Activated CD8-positive, alpha-beta memory T cell treated with anti-CD3 and anti-CD28 coated beads for 4 hours (primary cell): ENCODE results near the gene TTC29.
"Not testable (repeated sequence)": the region's sequence is repeated elsewhere in the genome, so short reads cannot be mapped to it uniquely, and the experiment has no call there.

ENCODE experiments used
- DNase-seq, 2 donors: peaks; one replicate each; pipeline ENCODE4 v3.0.0-alpha.2; 2020; ENCODE audit warnings: low read depth in 2 of 2

Gene TTC29

DNA sequence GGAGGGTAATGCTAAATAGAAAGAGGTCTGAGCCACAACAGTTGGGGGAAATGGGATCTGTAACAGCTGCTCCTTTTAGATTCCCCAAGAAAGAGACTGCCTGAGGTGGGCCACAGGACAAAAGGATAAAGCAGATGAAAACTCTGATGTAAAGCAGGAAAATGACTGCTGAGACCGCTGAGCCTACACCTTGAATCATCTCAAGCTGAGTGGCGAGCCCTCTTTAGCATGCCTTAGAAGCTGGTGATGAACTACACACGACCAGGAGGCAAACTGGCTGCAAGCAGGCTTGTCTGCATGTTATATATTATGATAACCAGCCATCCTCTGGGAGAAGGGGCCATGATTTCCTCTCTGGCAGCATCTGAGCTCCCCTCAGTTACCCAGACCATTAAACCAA is 88.4 kb downstream of the TTC29 start:
- no peak for DNase-seq

DNA sequence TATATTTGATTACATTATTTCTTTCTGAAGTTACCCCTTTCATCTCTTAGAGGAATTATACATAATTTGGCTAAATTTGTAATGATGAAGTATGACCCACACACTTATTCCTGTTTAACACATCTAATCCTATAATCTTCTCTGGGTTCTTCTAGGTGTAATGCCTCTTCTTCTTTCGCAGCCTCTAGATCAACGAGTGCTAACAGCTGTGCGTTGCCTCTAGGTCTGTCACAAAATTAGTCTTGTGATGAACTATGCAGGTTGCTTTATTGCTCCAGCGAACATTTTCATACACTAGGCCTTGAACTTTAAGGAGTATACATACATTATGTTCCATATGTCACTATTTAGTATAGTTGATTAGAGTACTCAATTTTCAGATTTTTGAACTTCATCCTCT is 89.9 kb downstream of the TTC29 start:
- DNase-seq = no peak

DNA sequence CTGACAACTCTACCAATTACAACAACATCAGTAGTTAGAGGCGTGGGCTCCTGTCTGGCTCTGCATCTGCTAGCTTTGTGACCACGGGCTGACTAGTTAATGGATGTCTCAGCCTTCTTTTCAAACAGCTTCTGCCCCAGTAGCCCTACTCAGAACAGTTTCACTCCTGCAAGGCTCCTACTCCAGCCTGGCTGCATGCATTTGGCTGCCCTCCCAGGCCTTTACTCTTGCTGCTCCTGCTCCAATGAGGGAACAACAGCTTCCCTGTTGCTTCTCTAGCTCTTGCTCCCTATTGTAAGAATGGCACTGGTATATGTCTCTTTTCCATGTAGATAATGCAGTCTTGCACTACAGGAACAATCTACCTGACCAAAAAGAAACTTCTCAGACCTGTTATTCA is 93.3 kb downstream of the TTC29 start:
- no peak for DNase-seq

DNA sequence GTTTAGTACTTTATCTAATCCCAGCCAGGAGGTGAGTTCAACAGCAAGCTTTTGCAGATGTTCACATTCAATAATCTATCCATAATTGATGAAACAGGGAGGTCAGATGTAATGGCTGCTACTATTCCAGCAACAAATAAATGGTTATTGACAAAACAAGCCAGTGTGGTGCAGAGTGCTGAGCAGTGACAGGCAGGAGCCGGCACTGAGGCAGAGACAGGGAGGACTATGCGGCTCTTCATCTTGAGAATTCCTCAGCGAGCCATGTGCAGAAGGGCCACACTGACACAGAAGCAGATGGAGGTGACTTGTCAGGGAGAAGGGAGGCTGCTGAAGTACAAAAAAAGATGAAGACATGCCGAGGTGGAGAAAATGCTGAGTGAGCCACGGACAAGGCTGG is 98.3 kb downstream of the TTC29 start:
- no peak for DNase-seq

DNA sequence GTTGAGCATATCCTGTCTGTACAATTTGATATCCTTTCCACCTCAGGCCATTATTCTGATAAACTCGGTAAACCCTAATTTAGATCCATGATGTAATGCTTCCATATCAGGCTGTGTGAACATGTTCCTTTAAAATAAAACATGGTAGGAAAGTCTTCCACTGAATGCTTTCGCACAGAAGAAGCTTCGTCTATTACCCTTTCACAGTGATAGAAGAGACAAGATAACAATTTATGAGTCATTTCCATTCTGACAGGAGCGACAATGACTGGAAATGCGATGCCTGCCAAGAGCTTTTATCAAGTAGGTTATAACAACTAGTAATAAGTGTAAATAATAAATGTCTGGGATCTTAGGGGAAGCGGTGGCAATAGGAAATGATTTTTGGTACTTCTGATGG is 98.8 kb downstream of the TTC29 start:
- no peak for DNase-seq

DNA sequence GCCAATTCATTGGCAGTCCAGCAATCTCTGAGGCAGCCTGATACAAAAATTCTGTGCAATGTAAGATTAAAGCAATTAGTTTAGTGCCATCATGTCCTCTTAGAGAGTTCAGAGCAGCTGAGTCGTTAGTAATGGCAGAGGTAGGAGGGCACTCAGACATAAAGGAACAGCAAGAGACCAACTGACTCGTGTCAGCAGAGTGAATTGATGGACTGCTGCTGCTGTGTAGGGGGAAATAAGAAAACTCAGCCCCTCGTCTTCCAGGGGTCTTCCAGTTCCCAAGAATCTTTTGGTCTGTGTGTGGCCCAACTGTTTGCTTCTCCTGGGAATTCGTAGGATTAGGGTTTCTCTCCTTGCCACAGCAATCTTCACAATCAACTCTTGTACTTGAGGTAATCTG is 100.9 kb downstream of the TTC29 start:
- no peak for DNase-seq

DNA sequence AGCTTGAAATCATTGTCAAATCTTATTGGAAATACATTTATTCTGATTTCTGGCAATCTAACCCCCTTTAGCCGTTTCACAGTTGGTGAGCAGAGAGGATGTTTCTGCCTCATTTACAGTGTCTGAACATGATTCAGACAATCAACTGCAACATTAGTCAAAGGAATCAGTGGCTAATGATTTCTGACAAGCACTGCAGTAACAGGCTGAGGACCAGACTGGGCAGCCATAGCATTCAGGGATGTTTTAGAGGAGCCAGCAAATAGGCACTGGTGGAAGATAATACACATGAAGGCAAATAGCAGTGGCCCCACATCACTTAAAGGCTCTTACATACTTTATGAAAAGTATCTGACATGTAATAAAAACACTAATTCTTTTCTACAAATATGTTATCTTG is 102.8 kb downstream of the TTC29 start:
- DNase-seq = no peak

DNA sequence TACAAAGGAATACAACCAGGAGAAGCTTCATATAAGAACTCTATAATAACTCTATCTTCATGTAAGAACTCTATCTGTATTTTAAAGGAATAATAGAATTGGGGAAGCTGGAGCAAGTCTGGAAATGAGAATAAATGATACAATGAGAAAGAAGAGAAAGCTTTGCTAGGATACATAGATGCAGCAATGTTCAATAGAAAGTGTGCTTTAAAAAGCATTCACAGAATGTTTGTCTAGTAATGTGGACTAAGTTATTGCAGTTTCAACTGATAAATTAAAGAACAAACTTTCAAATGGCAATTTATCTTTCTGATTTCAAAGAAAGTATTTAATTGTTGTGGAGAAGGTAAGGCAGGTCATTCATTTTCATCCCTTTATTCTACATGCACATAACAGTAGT is 104.9 kb downstream of the TTC29 start:
- no peak for DNase-seq

DNA sequence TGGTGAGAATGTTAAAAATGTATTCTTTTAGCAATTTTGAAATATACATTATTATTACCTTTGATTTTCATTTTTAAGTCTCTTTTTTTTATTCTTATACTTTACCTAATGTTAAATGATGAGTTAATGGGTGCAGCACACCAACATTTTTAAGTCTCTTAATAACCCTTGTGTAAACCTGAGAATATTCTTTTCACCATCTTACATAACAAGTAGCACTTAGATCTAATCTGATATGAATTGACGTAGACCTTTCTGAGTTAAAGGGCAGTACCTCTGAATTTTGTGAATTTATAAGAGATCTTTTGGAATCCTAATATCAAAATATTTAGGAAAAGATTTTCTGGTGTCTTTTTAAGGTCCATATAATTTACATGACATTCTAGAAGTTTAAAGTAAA is 110.6 kb downstream of the TTC29 start:
- no peak for DNase-seq

DNA sequence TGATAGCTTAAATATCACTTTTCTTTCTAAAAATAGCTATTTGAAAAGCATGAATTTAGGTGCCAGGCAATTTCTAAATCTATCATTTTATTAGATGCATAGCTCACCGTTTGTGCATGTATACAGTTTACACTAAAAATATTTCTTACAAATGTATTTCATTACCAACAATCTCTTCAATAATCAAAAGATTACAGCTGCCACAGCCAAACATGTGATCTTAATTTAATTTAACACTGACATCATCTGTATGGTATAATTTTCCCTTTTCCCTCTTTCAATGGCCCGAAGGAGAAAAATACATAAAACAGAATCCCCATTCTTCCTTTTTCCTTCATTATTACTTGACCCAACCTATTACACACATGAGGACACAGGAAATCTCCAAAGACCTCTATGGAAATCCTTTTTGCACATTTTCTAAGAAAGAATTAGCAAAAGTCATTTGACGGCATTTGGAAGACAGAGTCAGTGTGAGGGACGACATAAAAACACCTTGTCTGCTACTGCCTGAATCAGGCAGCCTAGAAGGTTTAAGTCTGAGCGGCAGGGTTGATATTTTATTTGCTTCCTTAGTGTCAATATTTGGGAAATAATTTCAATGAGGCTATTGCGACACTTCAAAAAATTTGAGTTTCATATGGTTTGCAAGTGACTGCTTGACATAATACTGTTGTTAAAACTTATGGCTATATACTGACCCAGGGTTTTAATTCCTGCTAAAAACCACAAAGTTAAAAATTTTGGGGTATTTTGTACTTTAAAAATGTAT is 111.2 kb downstream of the TTC29 start:
- DNase-seq = no peak

DNA sequence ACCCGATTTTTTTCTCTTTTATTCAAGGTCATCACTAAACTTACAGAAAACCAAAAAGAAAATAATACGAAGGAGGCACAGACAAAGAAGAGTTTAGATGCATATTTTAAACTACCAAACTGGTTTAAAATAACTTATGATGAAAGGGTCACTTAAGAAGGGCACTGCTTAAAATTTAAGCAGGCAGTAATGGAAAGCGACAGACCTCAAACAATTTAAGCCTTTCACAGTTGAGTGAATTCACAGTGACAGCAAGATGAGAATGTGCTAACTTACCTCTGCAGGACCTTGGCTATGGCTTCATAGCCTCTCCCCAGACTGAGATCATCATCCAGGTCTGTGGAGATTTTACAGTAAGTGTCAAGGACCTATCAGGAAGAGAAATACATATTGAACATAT is 112.1 kb downstream of the TTC29 start:
- DNase-seq = no peak

DNA sequence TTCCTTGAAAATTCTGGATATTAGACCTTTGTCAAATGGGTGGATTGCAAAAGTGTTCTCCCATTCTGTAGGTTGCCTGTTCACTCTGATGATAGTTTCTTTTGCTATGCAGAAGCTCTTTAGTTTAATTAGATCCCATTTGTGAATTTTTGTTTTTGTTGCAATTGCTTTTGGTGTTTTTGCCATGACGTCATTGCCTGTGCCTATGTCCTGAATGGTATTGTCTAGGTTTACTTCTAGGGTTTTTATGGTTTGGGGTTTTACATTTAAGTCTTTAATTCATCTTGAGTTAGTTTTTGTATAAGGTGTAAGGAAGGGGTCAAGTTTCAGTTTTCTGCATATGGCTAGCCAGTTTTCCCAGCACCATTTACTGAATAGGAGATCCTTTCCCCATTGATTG is 122.7 kb downstream of the TTC29 start:
- DNase-seq = not testable (repeated sequence)

DNA sequence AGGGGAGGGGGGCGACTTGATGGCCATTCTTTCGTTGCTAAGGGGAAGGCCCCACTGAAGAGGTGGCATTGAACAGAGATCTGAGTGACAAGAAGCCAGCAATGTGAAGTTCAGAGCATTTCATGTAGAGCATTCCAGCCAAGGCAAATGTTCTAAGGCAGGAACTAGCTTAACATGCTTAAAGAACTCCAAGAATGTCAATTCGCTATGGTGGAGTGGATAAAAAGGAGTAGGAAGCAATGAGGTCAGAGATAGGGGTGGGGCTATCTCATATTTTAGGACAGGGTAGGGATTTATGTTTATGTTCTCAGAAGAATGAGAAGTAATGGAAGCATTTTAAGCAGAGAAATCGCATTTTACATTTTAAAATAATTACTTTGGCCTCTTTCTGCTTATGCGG is 130.9 kb downstream of the TTC29 start:
- DNase-seq = no peak

DNA sequence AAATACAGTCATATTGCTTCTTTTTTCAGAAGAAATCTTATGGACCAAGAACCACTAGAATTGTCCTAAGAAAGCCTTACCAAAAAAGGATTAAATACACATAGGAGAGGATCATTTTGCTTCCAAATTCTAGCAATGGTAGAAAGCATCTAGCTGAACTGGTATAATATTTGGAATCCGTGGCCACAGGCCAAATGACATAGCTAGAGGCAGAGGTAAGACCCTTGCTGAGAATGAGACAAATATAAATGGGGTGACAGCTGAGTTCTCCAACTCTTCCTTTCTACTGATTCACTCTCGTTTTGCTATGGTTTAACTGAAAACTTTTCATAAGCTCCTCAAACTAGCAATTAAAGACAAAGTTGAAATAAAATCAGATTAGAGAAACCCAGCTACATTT is 150.0 kb downstream of the TTC29 start:
- DNase-seq = no peak

DNA sequence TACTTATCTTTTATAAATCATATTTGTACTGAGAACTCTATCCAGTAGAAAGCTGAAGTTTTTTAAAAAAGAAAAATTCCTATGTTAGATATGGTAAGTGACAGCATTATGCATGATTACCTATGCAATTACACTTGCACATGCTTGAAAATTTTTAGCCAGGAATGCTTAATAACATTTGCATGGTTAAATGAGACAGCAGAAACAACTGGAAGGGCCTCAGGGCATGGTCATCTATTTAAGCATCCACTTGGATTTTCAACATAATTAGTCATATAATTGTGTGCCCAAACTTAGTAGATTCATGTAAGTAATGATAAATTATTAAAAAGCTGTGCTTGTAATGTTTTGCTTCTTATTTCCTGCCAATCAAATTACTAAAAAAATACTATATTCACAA is 151.9 kb downstream of the TTC29 start:
- no peak for DNase-seq

DNA sequence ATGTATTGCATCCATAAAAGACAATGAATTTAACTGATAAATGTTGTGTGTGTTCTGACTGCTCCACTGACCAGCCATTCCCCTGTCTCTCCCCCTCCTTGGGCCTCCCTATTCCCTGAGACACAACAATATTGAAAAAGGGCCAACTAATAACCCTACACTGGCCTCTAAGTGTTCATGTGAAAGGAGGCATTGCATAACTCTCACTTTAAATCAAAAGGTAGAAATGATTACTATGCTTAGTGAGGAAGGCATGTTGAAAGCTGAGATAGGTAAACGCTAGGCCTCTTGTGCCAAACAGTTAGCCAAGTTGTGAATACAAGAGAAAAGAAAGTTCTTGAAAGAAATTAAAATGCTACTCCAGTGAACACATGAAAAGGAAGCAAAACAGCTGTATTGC is 154.2 kb downstream of the TTC29 start:
- no peak for DNase-seq

DNA sequence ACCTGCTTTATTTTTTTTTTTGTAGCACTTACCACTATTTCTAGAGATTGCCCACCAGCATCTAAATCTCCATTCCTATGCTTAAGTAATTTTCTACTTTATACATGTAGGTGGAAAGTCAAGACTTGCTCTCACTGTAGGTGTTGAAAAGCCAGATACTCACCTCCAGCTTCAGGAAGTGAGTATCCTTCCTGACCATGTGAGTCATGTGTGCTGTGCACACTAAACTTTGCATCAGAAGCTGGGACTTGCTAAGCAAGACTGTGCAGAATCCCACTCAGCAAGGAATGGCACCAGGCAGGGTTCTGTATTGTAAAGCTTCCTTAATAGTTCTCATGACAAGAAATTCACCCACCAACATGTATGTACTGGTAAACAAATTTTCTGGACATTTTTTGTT is 155.1 kb downstream of the TTC29 start:
- DNase-seq = no peak

DNA sequence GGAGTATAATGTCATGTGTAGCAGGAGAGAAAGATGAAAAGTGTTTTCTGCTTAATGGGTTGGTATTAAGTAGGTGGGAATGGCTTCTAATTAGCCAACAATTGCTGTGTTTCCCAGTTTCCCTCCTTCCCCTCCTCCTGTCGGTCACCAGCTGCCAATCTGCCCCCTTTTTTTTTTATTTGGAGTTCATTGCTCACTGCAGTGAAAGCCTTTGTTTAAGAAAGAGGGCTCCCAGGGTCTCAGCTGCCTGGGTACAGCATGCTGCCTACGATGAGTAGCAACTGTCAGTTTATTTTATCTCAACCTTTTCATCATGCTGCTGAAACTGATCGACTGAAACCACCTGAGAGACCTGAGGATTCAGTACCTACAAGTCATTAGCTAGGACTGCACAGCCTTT is 157.9 kb downstream of the TTC29 start:
- no peak for DNase-seq

DNA sequence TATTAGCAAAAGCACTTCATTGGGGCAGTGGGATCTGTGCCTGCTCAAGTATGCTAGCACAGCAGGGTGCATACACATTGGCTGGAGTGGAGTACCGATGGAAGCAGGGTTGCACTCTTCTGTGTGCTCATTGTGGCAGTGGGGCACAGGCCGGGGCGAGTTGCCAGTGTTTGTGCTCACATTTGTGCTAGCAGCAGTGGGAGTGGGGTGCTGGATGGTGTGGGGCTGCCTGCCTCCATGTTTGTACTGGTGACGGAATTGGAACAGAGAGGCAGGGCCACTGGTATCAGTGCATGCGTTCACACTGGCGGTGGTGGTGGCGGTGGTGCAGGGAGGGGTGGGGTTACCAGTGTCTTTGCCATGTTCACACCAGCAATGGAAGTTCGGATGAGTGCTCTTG is 169.0 kb downstream of the TTC29 start:
- no peak for DNase-seq

DNA sequence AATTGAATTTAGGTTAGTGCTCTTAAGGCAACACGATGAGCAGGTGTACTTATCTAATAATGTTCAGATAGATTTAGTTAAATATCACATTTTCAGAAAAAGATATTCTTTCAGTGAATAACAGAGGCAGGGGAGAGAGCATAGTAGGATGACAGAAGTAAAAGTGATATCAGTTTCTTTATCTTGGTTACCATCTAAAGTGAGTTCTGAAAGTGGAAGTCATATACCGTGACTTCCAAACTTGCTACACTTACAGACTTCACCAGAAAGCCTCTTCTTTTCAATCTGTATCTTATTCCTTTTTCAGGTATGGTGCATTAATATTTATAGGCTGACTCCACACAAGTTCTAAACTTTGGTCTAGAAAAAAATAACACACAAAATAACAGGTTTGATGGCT is 182.1 kb downstream of the TTC29 start:
- no peak for DNase-seq

DNA sequence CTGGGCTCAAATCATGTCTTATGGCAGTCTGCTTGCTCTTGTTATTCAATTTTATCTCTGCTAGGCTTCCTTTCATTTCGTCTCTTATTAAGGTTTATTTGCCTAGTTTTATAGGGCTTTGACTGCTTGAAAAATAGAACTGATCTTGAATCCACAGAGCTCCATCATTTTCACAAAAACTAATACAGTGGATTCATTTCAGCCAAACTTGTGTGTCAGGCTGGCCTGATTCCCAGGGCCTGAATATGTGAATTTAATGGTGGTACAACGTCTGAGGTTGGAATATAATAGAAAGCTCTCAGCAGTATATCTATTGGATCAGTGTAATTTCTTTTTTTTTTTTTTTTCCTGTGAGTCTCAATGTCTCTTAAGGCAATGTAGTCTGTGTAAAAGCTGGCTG is 183.6 kb downstream of the TTC29 start:
- no peak for DNase-seq

DNA sequence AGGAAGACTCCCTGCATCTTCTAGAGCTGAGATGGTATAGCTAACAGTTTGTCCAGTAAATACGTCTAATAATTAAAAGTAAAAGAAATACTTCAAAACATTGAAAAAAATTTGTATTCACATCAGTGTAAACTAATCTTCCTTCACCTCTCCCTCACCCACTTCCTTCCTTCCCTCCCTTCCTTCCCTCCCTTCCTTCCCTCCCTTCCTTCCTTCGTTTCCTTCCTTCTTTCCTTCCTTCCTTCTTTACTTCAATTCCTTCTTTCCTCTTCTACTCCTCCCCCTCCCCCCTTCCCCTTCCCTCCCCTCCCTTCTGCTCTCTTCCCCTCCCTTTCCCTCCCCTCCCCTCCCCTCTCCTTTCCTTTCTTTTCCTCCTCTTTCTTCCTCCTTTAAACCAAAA is 203.2 kb downstream of the TTC29 start:
- DNase-seq = no peak

DNA sequence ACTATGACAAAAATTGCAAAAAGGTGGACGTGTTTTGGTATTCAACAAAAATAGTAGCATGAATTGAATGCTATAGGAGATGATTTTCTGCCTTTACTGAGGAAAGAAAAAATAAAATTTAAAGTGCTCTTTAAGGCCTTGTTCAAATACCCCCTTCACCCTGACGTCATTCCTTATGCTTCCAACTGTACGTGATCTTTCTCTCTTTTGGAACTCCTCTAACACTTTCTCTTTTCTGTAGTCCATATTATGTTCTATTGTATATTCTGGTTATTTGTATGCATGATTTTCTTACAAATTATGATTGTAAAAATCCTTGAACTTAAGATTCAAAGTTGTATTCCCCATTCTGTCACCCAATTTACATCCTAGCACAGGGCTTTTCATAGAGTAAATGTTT is 206.5 kb downstream of the TTC29 start:
- no peak for DNase-seq

DNA sequence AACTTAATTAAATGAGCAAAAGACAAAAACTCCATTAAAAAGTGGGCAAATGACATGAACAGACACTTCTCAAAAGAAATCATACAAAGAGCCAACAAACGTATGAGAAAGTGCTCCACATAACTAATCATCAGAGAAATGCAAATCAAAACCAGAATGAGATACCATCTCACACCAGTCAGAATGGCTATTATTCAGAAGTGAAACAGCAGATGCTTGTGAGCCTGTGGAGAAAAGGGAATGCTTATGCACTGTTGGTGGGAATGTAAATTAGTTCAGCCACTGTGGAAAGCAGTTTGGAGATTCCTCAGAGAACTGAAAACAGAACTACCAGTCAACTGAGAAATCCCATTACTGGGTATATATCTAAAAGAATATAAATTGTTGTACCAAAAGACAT is 222.1 kb downstream of the TTC29 start:
- DNase-seq = not testable (repeated sequence)
